ENCODE results near the gene FASLG.

DNA sequence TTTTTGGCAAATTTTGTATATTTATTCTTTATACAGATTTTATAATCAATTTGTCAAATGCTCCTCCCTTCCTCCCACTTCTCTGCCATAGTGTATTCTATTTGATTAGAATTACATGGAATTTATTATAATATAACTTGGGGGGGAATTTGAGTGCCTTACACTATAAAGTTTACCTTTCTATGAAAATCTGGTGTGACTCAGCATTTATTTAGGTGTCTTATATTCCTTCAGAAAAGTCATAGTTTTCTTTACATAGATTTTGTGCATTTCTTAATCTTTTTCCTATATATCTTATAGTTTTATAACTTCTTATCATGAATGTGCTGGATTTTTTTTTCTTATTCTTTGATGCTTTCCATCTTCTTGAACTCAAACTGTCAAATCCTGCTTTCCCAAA, 21.3 kb downstream of the FASLG start:
- TF ChIP-seq POLR2A (IDR thresholded peaks at IDR 0.05; ENCODE audit: low read depth, low read length) (no peak), POLR2AphosphoS5 (IDR thresholded peaks at IDR 0.05; ENCODE audit: low read depth, low read length) (no peak), PAX5 (IDR thresholded peaks at IDR 0.05; ENCODE audit: insufficient read depth, low read length, severe bottlenecking) (no peak)
